Measurements from ENCODE around the gene NOL8. TPM values are rescaled to one million over a fixed set of nuclear protein-coding genes. Genes with fewer than 3 reads are reported as not detected.

NOL8 gene
- total RNA-seq, result 84.9 and 90.9 TPM in 2 replicates

DNA sequence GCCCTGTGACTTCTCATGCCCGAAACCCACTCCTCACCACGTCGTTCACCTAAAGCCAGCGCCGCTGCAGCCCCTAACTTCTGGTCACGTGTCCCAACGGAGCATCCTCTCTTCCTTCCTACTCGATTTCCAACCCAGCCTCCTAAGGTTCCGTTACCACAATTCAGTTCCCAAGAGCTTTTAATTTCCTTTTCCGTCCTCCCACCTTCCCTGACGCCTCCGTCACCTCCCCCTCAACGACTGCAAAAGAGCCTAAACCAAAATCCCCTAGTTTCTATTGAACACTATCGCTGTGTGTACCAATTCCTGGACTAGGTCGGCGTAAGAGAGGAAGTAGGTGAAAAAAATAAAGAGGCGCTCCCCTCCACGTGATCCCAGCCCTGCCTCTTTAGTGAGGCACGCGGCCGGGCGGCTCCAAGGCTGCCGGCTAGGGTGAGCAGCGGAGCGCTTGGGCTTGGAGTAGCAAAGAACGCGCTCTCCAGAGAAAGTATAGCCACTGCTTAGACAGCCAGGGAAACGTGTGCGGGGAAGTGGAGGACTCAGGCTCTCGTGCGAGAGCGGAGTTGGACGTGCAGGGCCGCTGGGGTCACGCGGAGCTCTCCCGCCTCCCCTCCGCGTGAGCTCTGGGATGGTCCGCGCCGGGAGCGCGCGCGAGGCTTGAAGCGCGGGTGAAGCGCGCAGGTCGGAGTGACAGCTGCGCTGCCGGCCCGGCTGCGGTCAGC lies at the start of gene NOL8, which contains the start of gene CENPP:
TSS of gene NOL8 (minus strand) at position 82 of the 722 bp plus-strand sequence. CDS start 1,189 bp downstream, outside the sequence.
TSS of gene CENPP (plus strand) at position 685 of the 722 bp plus-strand sequence.
- Mint-ChIP-seq H3K4me3 (peak within 1 kb of the TSS; percentile 98), H3K36me3 (ENCODE audit: low read depth) (peaks cover 34% of the 10 kb centered on the region), H3K27me3 (no peaks in the 10 kb centered on the region), H3K27ac (peak within 1 kb of the TSS; percentile 97), H3K9me3 (no peaks in the 10 kb centered on the region), H3K4me1 (peaks cover 31% of the 10 kb centered on the region)
- intact Hi-C loops (cut with micrococcal nuclease), result loop anchor here (1.0 to 10.0 kb wide), 5 partner anchors 32 to 440 kb away; partner anchors contain the start of genes IARS1, IPPK and SPTLC1
- peak; percentile 95 for DNase-seq

DNA sequence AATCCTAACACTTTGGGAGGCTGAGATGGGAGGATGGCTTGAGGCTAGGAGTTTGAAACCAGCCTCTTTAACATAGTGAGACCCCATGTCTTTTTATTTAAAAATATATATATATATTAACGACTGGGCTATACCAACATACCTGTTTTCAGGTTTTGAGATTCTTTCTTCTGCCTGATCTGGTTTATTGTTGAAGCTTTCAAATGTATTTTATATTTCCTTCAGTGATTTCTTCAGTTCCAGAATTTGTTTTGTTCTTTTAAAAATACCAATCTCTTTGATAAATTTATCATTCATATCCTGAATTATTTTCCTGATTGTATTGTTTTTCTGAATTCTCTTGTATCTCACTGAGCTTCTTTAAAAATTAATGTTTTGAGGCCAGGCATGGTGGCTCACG lies 48.0 kb upstream of the NOL8 start:
- Mint-ChIP-seq H3K4me1 (peaks cover 8% of the 10 kb centered on the region), H3K4me3 (no peak overlapping the region), H3K9me3 (peaks cover 17% of the 10 kb centered on the region), H3K36me3 (ENCODE audit: low read depth) (peaks cover 46% of the 10 kb centered on the region), H3K27ac (no peak overlapping the region), H3K27me3 (no peaks in the 10 kb centered on the region)
- no peak for DNase-seq
- intact Hi-C loops (cut with micrococcal nuclease), result no loop called here

- Mint-ChIP-seq H3K9me3 (peaks cover 8% of the 10 kb centered on the region), H3K27me3 (no peaks in the 10 kb centered on the region), H3K4me3 (no peak overlapping the region), H3K4me1 (no peaks in the 10 kb centered on the region), H3K36me3 (ENCODE audit: low read depth) (peaks cover 35% of the 10 kb centered on the region), H3K27ac (no peak overlapping the region)
- DNase-seq, result no peak
- intact Hi-C loops (cut with micrococcal nuclease), result no loop called here
Observed at GRCh38 chr9:92369075-92369474, 43.9 kb upstream of the NOL8 start.

GRCh38 chr9:92360083-92360482 lies 34.9 kb upstream of the NOL8 start:
- Mint-ChIP-seq H3K36me3 (ENCODE audit: low read depth) (peaks cover 27% of the 10 kb centered on the region), H3K4me3 (no peak overlapping the region), H3K4me1 (no peaks in the 10 kb centered on the region), H3K9me3 (peaks cover 11% of the 10 kb centered on the region), H3K27me3 (no peaks in the 10 kb centered on the region), H3K27ac (no peak overlapping the region)
- no peak for DNase-seq
- intact Hi-C loops (cut with micrococcal nuclease), result no loop called here

DNA sequence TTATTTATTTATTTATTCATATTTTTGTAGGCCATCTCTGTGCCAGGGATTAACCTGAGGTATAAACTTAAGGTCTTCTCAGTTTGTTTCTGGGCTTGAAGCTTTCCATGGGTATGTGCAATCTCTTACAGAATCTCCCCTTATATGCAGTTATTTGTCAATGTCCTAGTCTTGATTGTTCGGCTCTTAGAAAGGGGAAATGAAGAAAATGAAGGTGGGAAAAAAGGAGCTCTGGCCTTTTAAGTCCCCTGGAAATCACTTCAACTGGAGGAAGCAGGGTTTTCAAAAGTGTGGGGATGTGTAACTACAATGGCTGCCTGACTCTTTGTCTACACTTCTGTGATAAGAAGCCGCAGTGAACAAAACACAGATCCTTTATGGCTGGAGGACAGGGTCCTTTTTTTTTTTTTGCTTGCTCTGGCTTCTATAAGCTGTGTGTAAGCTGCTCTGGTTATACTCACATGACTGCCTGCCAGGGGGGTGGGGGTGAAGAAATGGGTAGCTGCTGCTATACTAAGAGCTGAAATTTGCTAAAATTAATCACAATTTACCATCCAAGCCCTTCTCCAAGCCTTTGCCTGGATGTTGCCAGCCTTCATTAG lies 34.3 kb upstream of the NOL8 start:
- peaks cover 28% of the 10 kb centered on the region for H3K36me3 Mint-ChIP-seq (ENCODE audit: low read depth)

DNA sequence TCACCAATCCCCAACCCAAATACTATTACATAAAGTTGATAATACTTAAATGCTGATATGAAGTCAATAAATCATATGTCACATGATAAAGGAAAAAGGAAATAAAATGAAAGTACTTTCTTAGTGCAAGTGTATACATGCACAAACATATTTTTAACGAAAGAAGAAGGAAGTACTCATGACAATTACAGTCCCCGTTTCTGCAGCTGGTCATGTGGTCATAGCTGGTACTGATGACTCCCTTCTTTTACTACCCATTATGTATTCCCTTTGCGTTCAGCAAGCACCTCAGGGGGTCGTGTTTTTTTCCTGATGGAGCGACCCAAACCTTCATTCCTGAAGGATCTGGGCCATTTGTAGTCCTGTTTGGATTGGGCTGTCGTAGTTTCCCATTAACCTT lies 27.9 kb upstream of the NOL8 start:
- Mint-ChIP-seq H3K36me3 (ENCODE audit: low read depth) (peaks cover 46% of the 10 kb centered on the region), H3K27me3 (no peaks in the 10 kb centered on the region), H3K4me1 (peaks cover 9% of the 10 kb centered on the region), H3K27ac (no peak overlapping the region), H3K4me3 (no peak overlapping the region), H3K9me3 (peaks cover 18% of the 10 kb centered on the region)
- DNase-seq, result no peak
- intact Hi-C loops (cut with micrococcal nuclease), result no loop called here

More for the DNA sequence above, 34.3 kb upstream of the NOL8 start:
- peaks cover 14% of the 10 kb centered on the region for H3K9me3 Mint-ChIP-seq
- no peak for DNase-seq
- H3K4me3 Mint-ChIP-seq, result no peak overlapping the region
- H3K27me3 Mint-ChIP-seq, result no peaks in the 10 kb centered on the region
- intact Hi-C loops (cut with micrococcal nuclease), result no loop called here
- no peak overlapping the region for H3K27ac Mint-ChIP-seq
- H3K4me1 Mint-ChIP-seq, result no peaks in the 10 kb centered on the region

GRCh38 chr9:92350740-92351133 lies 25.6 kb upstream of the NOL8 start:
- intact Hi-C loops (cut with micrococcal nuclease), result no loop called here

DNA sequence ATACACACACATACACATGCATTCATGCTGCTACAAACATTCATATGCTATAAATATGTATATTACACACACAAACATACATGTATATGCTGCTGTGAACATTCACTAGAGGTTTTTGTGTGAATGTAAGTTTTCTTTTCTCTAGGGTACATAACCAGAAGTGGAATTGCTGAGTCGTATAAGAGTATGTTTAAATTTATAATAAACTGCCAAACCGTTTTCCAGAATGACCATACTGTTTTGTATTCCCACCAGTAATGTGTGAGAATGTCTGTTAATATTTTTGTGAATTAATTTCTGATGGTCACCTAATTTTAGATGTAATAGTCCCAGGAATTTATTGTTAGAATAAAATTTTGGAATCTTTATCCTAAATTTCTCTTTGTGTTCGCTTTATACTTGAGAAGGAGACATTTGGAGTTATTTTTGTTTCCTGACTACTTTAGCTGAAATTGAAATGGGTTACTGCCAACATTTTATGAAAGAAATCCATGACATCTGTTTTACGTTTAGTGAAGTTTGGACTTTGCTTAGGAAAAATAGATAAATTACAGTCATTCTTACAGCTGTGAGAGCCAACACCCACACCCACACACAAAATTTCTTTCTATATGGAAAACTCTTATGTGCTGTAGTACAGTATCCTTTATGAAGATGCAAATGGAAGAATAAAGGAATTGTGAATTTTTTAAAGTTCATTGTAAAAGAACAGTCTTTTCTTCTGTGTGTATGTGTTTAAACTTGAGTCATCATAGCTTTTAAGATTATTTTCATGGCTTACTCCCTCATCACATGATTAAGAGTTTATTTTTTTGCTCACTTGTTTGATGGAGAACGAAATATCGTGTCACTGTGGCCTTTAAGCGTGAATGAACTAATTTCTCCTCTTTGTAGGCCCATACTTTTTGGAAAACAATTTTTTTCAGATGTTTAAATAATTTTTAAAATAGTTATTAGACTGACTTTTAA lies 24.9 kb upstream of the NOL8 start:
- H3K27ac Mint-ChIP-seq, result no peak overlapping the region
- no peak overlapping the region for H3K4me3 Mint-ChIP-seq
- no peaks in the 10 kb centered on the region for H3K27me3 Mint-ChIP-seq
- peaks cover 14% of the 10 kb centered on the region for H3K4me1 Mint-ChIP-seq
- intact Hi-C loops (cut with micrococcal nuclease), result no loop called here
- DNase-seq, result no peak
- peaks cover 38% of the 10 kb centered on the region for H3K36me3 Mint-ChIP-seq (ENCODE audit: low read depth)
- H3K9me3 Mint-ChIP-seq, result peaks cover 8% of the 10 kb centered on the region

More at GRCh38 chr9:92350740-92351133, 25.6 kb upstream of the NOL8 start:
- H3K4me3 Mint-ChIP-seq, result no peak overlapping the region
- no peaks in the 10 kb centered on the region for H3K27me3 Mint-ChIP-seq
- H3K36me3 Mint-ChIP-seq (ENCODE audit: low read depth), result peaks cover 42% of the 10 kb centered on the region
- no peak overlapping the region for H3K27ac Mint-ChIP-seq
- DNase-seq, result no peak
- H3K9me3 Mint-ChIP-seq, result peaks cover 8% of the 10 kb centered on the region
- H3K4me1 Mint-ChIP-seq, result peaks cover 14% of the 10 kb centered on the region

DNA sequence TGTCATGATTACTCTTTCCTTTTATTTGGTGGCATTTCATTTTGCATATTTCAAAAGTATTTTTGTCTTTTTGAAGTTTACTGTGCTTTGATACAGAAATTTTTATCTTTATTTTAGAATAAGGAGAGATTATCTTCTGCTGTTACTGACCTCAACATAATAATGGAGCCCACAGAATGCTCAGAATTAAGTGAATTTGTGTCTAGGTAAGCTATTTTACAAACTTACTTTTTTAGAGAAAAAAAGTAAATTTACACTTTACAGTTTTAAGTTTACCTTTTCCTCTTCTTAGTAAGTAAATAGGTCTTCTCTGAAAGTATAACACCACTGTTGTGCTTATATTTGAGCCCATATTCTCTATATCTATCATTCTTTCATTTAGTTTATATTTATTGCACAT lies 20.4 kb upstream of the NOL8 start:
- no peak overlapping the region for H3K27ac Mint-ChIP-seq
- no peak overlapping the region for H3K4me3 Mint-ChIP-seq

GRCh38 chr9:92342825-92343488 lies 17.8 kb upstream of the NOL8 start:
- peaks cover 46% of the 10 kb centered on the region for H3K36me3 Mint-ChIP-seq (ENCODE audit: low read depth)
- H3K4me3 Mint-ChIP-seq, result no peak overlapping the region
- H3K9me3 Mint-ChIP-seq, result peaks cover 3% of the 10 kb centered on the region
- peaks cover 7% of the 10 kb centered on the region for H3K4me1 Mint-ChIP-seq
- no peak for DNase-seq
- H3K27me3 Mint-ChIP-seq, result no peaks in the 10 kb centered on the region
- H3K27ac Mint-ChIP-seq, result no peak overlapping the region
- intact Hi-C loops (cut with micrococcal nuclease), result no loop called here

More for the DNA sequence above, 20.4 kb upstream of the NOL8 start:
- no peak for DNase-seq
- Mint-ChIP-seq H3K9me3 (peaks cover 3% of the 10 kb centered on the region), H3K36me3 (ENCODE audit: low read depth) (peaks cover 31% of the 10 kb centered on the region), H3K27me3 (no peaks in the 10 kb centered on the region), H3K4me1 (peaks cover 7% of the 10 kb centered on the region)
- intact Hi-C loops (cut with micrococcal nuclease), result no loop called here

DNA sequence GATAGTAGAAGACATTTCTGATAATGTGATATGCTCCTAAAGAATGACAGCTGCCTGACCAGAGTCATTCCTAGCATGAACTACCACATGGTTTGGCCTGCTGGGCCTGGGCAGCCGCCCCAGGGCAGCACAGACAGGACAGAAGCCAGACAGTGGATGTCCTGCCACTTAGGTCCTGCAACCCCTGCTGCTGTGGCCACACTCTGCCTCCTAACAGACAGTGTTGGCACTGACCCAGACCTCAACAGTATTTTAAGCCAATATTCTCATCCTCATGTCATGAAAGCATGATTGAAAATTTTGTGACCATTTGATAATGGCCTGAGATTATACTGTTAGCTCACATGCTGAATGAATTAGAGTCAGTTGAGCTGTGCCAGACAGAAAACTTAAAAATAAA lies 16.4 kb upstream of the NOL8 start:
- H3K27ac Mint-ChIP-seq, result no peak overlapping the region
- H3K9me3 Mint-ChIP-seq, result peaks cover 3% of the 10 kb centered on the region
- H3K36me3 Mint-ChIP-seq (ENCODE audit: low read depth), result peaks cover 43% of the 10 kb centered on the region
- H3K27me3 Mint-ChIP-seq, result no peaks in the 10 kb centered on the region
- intact Hi-C loops (cut with micrococcal nuclease), result no loop called here
- no peak overlapping the region for H3K4me3 Mint-ChIP-seq
- DNase-seq, result no peak
- peaks cover 3% of the 10 kb centered on the region for H3K4me1 Mint-ChIP-seq

DNA sequence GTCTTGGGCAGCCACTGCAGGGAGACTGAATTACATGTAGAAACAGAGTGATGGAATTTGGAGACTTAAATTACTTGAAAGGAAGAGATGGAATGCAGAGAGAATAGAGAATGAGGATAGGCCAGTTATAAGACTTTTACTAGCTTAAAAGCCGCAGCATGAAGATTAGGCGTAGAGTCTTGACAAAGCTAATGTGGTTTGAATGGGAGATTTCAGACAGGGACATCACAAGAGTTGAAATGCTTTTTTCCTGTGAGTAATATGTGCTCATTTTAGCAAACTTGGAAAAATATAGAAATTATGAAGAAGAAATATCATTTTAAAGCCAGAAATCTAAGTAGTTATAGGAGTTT lies 8.1 kb upstream of the NOL8 start:
- Mint-ChIP-seq H3K4me3 (no peak overlapping the region), H3K27me3 (no peaks in the 10 kb centered on the region), H3K9me3 (no peaks in the 10 kb centered on the region), H3K27ac (no peak overlapping the region), H3K36me3 (ENCODE audit: low read depth) (peaks cover 32% of the 10 kb centered on the region), H3K4me1 (peaks cover 4% of the 10 kb centered on the region)
- intact Hi-C loops (cut with micrococcal nuclease), result no loop called here
- DNase-seq, result no peak

DNA sequence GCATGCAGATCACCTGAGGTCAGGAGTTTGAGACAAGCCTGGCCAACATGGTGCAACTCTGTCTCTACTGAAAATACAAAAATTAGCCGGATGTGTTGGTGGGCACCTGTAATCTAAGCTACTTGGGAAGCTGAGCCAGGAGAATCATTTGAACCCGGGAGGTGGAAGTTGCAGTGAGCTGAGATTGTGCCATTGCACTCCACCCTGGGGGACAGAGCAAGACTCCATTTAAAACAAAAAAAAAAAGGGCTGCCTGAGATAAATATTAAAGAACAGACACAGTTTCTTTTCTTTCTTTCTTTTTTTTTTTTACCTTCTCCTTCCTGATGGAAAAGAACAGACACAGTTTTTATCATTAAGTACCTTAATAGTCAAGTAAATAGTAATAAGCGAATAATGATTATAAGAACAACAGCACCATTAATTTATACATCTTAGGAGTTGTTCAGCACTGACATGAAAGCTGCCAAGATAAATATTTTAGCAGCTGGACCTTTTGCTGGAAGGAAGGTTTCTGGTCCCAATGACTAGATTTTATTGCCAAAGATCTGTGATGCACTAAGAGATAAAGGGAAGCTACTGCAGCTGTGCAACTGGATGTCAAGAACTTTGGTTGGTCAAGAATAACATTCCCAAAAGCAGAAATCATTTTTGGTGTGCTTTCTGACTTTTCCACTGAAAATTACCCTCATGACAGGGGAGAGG lies 7.6 kb upstream of the NOL8 start:
- no peak for DNase-seq
- H3K4me1 Mint-ChIP-seq, result peaks cover 8% of the 10 kb centered on the region
- intact Hi-C loops (cut with micrococcal nuclease), result no loop called here
- H3K4me3 Mint-ChIP-seq, result no peak overlapping the region
- no peak overlapping the region for H3K27ac Mint-ChIP-seq
- no peaks in the 10 kb centered on the region for H3K27me3 Mint-ChIP-seq
- no peaks in the 10 kb centered on the region for H3K9me3 Mint-ChIP-seq
- H3K36me3 Mint-ChIP-seq (ENCODE audit: low read depth), result peaks cover 32% of the 10 kb centered on the region

Measured in activated CD4-positive, alpha-beta T cell treated with anti-CD3 and anti-CD28 coated beads, Interleukin-2, amount 10 ng/mL, durations not matched to agents 24 days and 14 days (primary cell).